ENCODE data around the gene LGALS1.
"Not testable (repeated sequence)": the region's sequence is repeated elsewhere in the genome, so short reads cannot be mapped to it uniquely, and the experiment has no call there.

LGALS1 gene

DNA sequence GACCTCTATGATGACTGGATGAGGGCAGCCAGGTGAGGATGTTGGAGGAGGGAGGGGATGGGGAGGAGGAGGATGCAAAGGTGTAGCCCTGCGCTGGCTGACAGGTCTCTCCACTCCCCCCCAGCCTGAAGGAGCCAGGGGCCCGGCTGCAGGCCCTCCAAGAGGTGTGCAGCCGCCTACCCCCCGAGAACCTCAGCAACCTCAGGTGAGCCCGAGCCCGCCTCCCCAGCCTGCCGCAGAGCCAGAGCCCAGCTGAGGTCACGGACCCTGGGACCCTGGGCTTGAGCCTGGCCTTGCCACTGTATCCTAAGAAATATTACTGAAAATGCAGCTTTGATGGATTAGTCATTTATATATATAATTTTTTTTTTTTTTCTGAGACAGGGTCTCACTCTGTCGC lies 28.1 kb upstream of the LGALS1 start:
- no peak for DNase-seq (ENCODE audit: low spot score)
- TF ChIP-seq, protein P1, sequence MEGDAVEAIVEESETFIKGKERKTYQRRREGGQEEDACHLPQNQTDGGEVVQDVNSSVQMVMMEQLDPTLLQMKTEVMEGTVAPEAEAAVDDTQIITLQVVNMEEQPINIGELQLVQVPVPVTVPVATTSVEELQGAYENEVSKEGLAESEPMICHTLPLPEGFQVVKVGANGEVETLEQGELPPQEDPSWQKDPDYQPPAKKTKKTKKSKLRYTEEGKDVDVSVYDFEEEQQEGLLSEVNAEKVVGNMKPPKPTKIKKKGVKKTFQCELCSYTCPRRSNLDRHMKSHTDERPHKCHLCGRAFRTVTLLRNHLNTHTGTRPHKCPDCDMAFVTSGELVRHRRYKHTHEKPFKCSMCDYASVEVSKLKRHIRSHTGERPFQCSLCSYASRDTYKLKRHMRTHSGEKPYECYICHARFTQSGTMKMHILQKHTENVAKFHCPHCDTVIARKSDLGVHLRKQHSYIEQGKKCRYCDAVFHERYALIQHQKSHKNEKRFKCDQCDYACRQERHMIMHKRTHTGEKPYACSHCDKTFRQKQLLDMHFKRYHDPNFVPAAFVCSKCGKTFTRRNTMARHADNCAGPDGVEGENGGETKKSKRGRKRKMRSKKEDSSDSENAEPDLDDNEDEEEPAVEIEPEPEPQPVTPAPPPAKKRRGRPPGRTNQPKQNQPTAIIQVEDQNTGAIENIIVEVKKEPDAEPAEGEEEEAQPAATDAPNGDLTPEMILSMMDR (conservative IDR thresholded peaks at IDR 0.05; ENCODE audit: low read depth), result no peak
- H3K27ac ChIP-seq, result peak overlapping the region; percentile 67
- ChIA-PET CTCF (no interaction called here), POLR2A (ENCODE audit: low non-redundant PET) (no interaction called here)

DNA sequence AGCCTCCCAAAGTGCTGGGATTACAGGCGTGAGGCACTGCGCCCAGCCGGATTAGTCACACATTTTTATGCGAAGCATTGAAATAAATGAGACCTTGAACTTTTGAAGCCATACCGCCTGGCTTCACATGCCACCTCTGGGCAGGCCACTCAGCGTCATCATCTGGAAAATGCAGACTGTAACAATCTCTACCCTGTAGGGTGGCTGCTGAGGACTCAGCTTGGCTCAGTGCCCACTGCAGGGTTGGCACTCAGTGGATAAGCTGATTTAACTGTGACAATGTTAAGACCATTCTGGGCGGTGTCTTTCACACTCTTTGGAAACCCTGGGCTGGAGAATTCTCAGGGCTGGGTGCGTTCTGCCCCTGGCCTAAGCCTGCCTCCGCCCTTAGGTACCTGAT lies 27.5 kb upstream of the LGALS1 start:
- ChIA-PET CTCF (no interaction called here), POLR2A (ENCODE audit: low non-redundant PET) (no interaction called here)
- no peak for DNase-seq (ENCODE audit: low spot score)
- TF ChIP-seq, protein P1 (conservative IDR thresholded peaks at IDR 0.05; ENCODE audit: low read depth), result no peak
- peak overlapping the region; percentile 67 for H3K27ac ChIP-seq

DNA sequence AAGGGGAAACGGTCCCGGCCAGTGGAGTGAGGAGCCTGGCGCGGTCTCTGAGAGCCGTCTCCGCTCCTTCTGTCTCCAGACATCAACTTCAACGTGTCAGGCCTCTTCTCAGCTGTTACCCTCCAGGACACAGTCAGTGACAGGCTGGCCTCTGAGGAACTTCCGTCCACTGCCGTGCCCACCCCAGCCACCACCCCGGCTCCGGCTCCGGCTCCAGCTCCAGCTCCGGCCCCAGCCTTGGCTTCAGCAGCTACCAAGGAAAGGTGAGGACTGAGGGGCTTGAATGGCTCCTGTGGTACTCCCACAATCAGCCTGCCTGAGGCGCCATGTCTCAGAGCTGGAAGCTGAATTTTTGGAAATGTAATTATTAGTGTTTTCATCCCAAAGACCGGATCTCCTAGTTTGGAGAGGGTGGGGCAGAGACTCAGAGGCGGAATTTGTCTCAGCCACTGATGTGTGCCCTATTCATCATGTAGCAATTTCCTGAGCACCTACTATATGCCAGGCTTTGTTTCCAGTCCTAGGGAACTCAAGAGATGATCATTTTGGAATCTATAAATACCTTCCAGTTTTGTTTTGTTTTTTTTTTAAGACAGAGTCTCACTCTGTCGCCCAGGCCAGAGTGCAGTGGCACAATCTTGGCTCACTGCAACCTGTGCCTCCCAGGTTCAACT lies 24.8 kb upstream of the LGALS1 start:
- ChIA-PET CTCF (no interaction called here), POLR2A (ENCODE audit: low non-redundant PET) (no interaction called here)
- H3K27ac ChIP-seq, result 0 out of 2 replicates have a peak overlapping the region, but pooled peaks have one; percentile 3
- TF ChIP-seq, protein P1 (conservative IDR thresholded peaks at IDR 0.05; ENCODE audit: low read depth), result no peak
- DNase-seq (ENCODE audit: low spot score), result no peak

GRCh38 chr22:37654563-37655251 lies 20.7 kb upstream of the LGALS1 start:
- CTCF ChIA-PET, result no interaction called here
- TF ChIP-seq, protein P1 (conservative IDR thresholded peaks at IDR 0.05; ENCODE audit: low read depth), result no peak
- POLR2A ChIA-PET (ENCODE audit: low non-redundant PET), result no interaction called here
- H3K27ac ChIP-seq, result peak overlapping the region; percentile 24; the same call in 1 of the 2 replicates
- no peak for DNase-seq (ENCODE audit: low spot score)

- TF ChIP-seq, protein P1 (conservative IDR thresholded peaks at IDR 0.05; ENCODE audit: low read depth), result no peak
- POLR2A ChIA-PET (ENCODE audit: low non-redundant PET), result no interaction called here
- no peak overlapping the region for H3K27ac ChIP-seq
- CTCF ChIA-PET, result no interaction called here
- DNase-seq (ENCODE audit: low spot score), result no peak
Observed at GRCh38 chr22:37655252-37655563, 20.2 kb upstream of the LGALS1 start.

- DNase-seq (ENCODE audit: low spot score); CTCF ChIA-PET; POLR2A ChIA-PET (ENCODE audit: low non-redundant PET): not testable (repeated sequence)
- H3K27ac ChIP-seq, result peak overlapping the region; percentile 50
Observed at GRCh38 chr22:37656583-37656982, 18.9 kb upstream of the LGALS1 start.

GRCh38 chr22:37657590-37658132 lies 17.8 kb upstream of the LGALS1 start:
- TF ChIP-seq, protein P1 (conservative IDR thresholded peaks at IDR 0.05; ENCODE audit: low read depth), result no peak
- H3K27ac ChIP-seq, result peak overlapping the region; percentile 80
- ChIA-PET CTCF (interaction anchor here (0.6 to 1.9 kb wide), 3 partner anchors 14 to 60 kb away, joined by 3 to 6 read pairs (median 3); no protein-coding TSS in a partner anchor), POLR2A (ENCODE audit: low non-redundant PET) (interaction anchor here (0.6 to 1.0 kb wide), 2 partner anchors 18 to 1133 kb away, joined by 3 to 6 read pairs; partner anchors contain the start of gene LGALS1)
- DNase-seq (ENCODE audit: low spot score), result no peak
